ENCODE results near the gene NTNG2.

The NTNG2 gene

GRCh38 chr9:132117694-132118093 lies 44.2 kb upstream of the NTNG2 start:
- Histone ChIP-seq H3K9me2 (ENCODE audit: low read depth, low read length) (no peaks in the 10 kb centered on the region), H3K9me3 (ENCODE audit: low read length) (no peaks in the 10 kb centered on the region), H3K27ac (ENCODE audit: low read depth, low read length, poor library complexity, severe bottlenecking) (no peak overlapping the region), H3K4me2 (ENCODE audit: low read length) (no peak overlapping the region), H3K4me3 (ENCODE audit: low read depth, low read length, poor library complexity, severe bottlenecking) (no peak overlapping the region), H3K27me3 (ENCODE audit: insufficient read depth, low read length) (no peaks in the 10 kb centered on the region), H3F3A (ENCODE audit: insufficient read depth, low read length) (no peaks in the 10 kb centered on the region), H3K36me3 (ENCODE audit: insufficient read depth, low read length) (no peaks in the 10 kb centered on the region; the same call in 1 of the 2 replicates), H3K79me2 (ENCODE audit: insufficient read depth, low read length) (no peaks in the 10 kb centered on the region), H2AFZ (ENCODE audit: low read length) (no peak overlapping the region), H3K9ac (ENCODE audit: low read length) (no peak overlapping the region), H3K4me1 (ENCODE audit: insufficient read depth, low read length, severe bottlenecking) (no peaks in the 10 kb centered on the region), H4K20me1 (ENCODE audit: insufficient read depth, low read length) (no peaks in the 10 kb centered on the region)
- TF ChIP-seq EZH2 (IDR thresholded peaks at IDR 0.05; ENCODE audit: borderline replicate concordance, low read length) = no peak
- TF ChIP-seq, protein P1, sequence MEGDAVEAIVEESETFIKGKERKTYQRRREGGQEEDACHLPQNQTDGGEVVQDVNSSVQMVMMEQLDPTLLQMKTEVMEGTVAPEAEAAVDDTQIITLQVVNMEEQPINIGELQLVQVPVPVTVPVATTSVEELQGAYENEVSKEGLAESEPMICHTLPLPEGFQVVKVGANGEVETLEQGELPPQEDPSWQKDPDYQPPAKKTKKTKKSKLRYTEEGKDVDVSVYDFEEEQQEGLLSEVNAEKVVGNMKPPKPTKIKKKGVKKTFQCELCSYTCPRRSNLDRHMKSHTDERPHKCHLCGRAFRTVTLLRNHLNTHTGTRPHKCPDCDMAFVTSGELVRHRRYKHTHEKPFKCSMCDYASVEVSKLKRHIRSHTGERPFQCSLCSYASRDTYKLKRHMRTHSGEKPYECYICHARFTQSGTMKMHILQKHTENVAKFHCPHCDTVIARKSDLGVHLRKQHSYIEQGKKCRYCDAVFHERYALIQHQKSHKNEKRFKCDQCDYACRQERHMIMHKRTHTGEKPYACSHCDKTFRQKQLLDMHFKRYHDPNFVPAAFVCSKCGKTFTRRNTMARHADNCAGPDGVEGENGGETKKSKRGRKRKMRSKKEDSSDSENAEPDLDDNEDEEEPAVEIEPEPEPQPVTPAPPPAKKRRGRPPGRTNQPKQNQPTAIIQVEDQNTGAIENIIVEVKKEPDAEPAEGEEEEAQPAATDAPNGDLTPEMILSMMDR (IDR thresholded peaks at IDR 0.05; ENCODE audit: low read length) = no peak

DNA sequence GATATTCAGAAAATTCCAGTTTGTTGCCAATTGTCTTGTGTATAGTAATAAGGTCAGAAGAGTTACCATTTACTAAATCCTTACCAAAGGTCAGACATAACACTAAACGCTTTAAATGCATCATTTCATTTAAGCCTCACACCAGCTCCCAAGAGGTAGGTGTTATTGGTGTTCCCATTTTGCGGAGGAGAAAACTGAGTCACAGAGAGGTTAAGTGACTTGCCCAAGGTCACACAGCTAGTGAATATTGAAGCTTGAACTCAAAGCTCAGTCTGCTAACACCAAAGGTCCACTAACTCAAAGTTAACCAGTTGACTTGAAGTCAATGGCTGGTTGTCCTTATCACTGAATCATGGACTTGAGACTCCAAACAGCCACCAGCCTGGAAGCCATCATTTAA lies 40.8 kb upstream of the NTNG2 start:
- no peaks in the 10 kb centered on the region for H3K9me2 ChIP-seq (ENCODE audit: low read depth, low read length)
- TF ChIP-seq, protein P1 (IDR thresholded peaks at IDR 0.05; ENCODE audit: low read length) = no peak
- no peak for TF ChIP-seq EZH2 (IDR thresholded peaks at IDR 0.05; ENCODE audit: borderline replicate concordance, low read length)
- H3F3A ChIP-seq (ENCODE audit: insufficient read depth, low read length) = no peaks in the 10 kb centered on the region
- no peaks in the 10 kb centered on the region for H3K4me1 ChIP-seq (ENCODE audit: insufficient read depth, low read length, severe bottlenecking)
- H3K4me2 ChIP-seq (ENCODE audit: low read length) = no peak overlapping the region
- no peaks in the 10 kb centered on the region for H3K27me3 ChIP-seq (ENCODE audit: insufficient read depth, low read length)
- H3K9ac ChIP-seq (ENCODE audit: low read length) = no peak overlapping the region
- H2AFZ ChIP-seq (ENCODE audit: low read length) = no peak overlapping the region
- H4K20me1 ChIP-seq (ENCODE audit: insufficient read depth, low read length) = no peaks in the 10 kb centered on the region
- H3K4me3 ChIP-seq (ENCODE audit: low read depth, low read length, poor library complexity, severe bottlenecking) = no peak overlapping the region
- no peak overlapping the region for H3K27ac ChIP-seq (ENCODE audit: low read depth, low read length, poor library complexity, severe bottlenecking)
- no peaks in the 10 kb centered on the region for H3K79me2 ChIP-seq (ENCODE audit: insufficient read depth, low read length)
- H3K36me3 ChIP-seq (ENCODE audit: insufficient read depth, low read length) = no peaks in the 10 kb centered on the region; the same call in 1 of the 2 replicates
- no peaks in the 10 kb centered on the region for H3K9me3 ChIP-seq (ENCODE audit: low read length)

GRCh38 chr9:132124800-132125199 lies 37.1 kb upstream of the NTNG2 start:
- H3K9me2 ChIP-seq (ENCODE audit: low read depth, low read length) = no peaks in the 10 kb centered on the region
- no peaks in the 10 kb centered on the region for H3F3A ChIP-seq (ENCODE audit: insufficient read depth, low read length)
- H4K20me1 ChIP-seq (ENCODE audit: insufficient read depth, low read length) = no peaks in the 10 kb centered on the region
- H3K36me3 ChIP-seq (ENCODE audit: insufficient read depth, low read length) = no peaks in the 10 kb centered on the region
- no peaks in the 10 kb centered on the region for H3K79me2 ChIP-seq (ENCODE audit: insufficient read depth, low read length)
- no peak overlapping the region for H3K4me2 ChIP-seq (ENCODE audit: low read length)
- H3K9me3 ChIP-seq (ENCODE audit: low read length) = no peaks in the 10 kb centered on the region
- no peak overlapping the region for H2AFZ ChIP-seq (ENCODE audit: low read length)
- H3K4me3 ChIP-seq (ENCODE audit: low read depth, low read length, poor library complexity, severe bottlenecking) = no peak overlapping the region
- no peaks in the 10 kb centered on the region; the same call in 1 of the 2 replicates for H3K27me3 ChIP-seq (ENCODE audit: insufficient read depth, low read length)
- TF ChIP-seq, protein P1 (IDR thresholded peaks at IDR 0.05; ENCODE audit: low read length) = no peak
- no peak for TF ChIP-seq EZH2 (IDR thresholded peaks at IDR 0.05; ENCODE audit: borderline replicate concordance, low read length)
- H3K4me1 ChIP-seq (ENCODE audit: insufficient read depth, low read length, severe bottlenecking) = no peaks in the 10 kb centered on the region
- H3K27ac ChIP-seq (ENCODE audit: low read depth, low read length, poor library complexity, severe bottlenecking) = no peak overlapping the region
- H3K9ac ChIP-seq (ENCODE audit: low read length) = no peak overlapping the region

All from OCI-LY1 (cell line).